Loucy (cell line): ENCODE data around the gene SUPT3H.

Source experiments
- H2AFZ ChIP-seq: fragments of 200-600 bp; sonication (generic); 2 replicates; pipeline ENCODE4 v1.6.0; 2016; ENCODE audit warnings: antibody characterized with exemption, mild to moderate bottlenecking, low read length, moderate library complexity
- H3F3A ChIP-seq: fragments of 200-600 bp; 2 replicates; pipeline ENCODE4 v1.6.0; 2016; ENCODE audit warnings: antibody characterized with exemption, low read depth, mild to moderate bottlenecking
- H3K27me3 ChIP-seq: fragments of 200-600 bp; sonication (generic); 2 replicates; pipeline ENCODE4 v1.6.1; 2014; ENCODE audit warnings: low read length, mild to moderate bottlenecking; ENCODE audit not compliant: insufficient read depth, poor library complexity, severe bottlenecking
- H3K36me3 ChIP-seq: fragments of 200-600 bp; sonication (generic); 2 replicates; pipeline ENCODE4 v1.6.1; 2016; ENCODE audit warnings: low read length; ENCODE audit not compliant: insufficient read depth
- H3K4me1 ChIP-seq: fragments of 200-600 bp; sonication (generic); 2 replicates; pipeline ENCODE4 v1.5.1; 2014; ENCODE audit warnings: low read length, mild to moderate bottlenecking; ENCODE audit not compliant: insufficient read depth, poor library complexity, severe bottlenecking
- H3K4me2 ChIP-seq: fragments of 200-600 bp; sonication (generic); 2 replicates; pipeline ENCODE4 v1.6.0; 2014; ENCODE audit warnings: antibody characterized with exemption, low read length, low read depth, mild to moderate bottlenecking; ENCODE audit not compliant: poor library complexity, severe bottlenecking
- H3K4me3 ChIP-seq: fragments of 200-600 bp; sonication (generic); 2 replicates; pipeline ENCODE4 v1.5.1; 2014; ENCODE audit warnings: low read length, mild to moderate bottlenecking, mixed read lengths; ENCODE audit not compliant: poor library complexity, severe bottlenecking
- H3K79me2 ChIP-seq: fragments of 200-600 bp; sonication (generic); 2 replicates; pipeline ENCODE4 v1.6.1; 2014; ENCODE audit warnings: low read length; ENCODE audit not compliant: insufficient read depth
- H3K9ac ChIP-seq: fragments of 200-600 bp; sonication (generic); 2 replicates; pipeline ENCODE4 v1.6.0; 2014; ENCODE audit warnings: mild to moderate bottlenecking, low read depth, low read length, moderate library complexity; ENCODE audit not compliant: poor library complexity, severe bottlenecking
- H3K9me2 ChIP-seq: fragments of 200-600 bp; sonication (generic); replicated peaks from 2 replicates; pipeline ENCODE4 v1.6.1; 2016; ENCODE audit warnings: low read depth, low read length, mixed read lengths
- H3K9me3 ChIP-seq: fragments of 200-600 bp; sonication (generic); 2 replicates; pipeline ENCODE4 v1.6.1; 2014; ENCODE audit warnings: mild to moderate bottlenecking, antibody characterized with exemption, low read length, low read depth; ENCODE audit not compliant: insufficient read depth
- H4K20me1 ChIP-seq: fragments of 200-600 bp; sonication (generic); 2 replicates; pipeline ENCODE4 v1.6.0; 2014; ENCODE audit warnings: antibody characterized with exemption, low read length, mild to moderate bottlenecking; ENCODE audit not compliant: insufficient read depth, poor library complexity, severe bottlenecking
- EZH2phosphoT487 ChIP-seq: fragments of 200-600 bp; IDR thresholded peaks from 2 replicates; pipeline ENCODE4 v1.6.1; 2018; ENCODE audit warnings: antibody characterized with exemption, mild to moderate bottlenecking, moderate library complexity, borderline replicate concordance
- TF ChIP-seq, protein P1 (sequence below): fragments of 200-600 bp; sonication (generic); conservative IDR thresholded peaks from 2 replicates; pipeline ENCODE4 v1.5.1; 2014; ENCODE audit warnings: mild to moderate bottlenecking, antibody characterized with exemption, low read length

SUPT3H gene

GRCh38 chr6:44869321-44869897, 508.3 kb downstream of the SUPT3H start:
- Histone ChIP-seq H2AFZ (no peak overlapping the region), H3K9ac (no peak overlapping the region), H3K4me3 (no peak overlapping the region), H3F3A (no peaks in the 10 kb centered on the region), H3K9me3 (no peaks in the 10 kb centered on the region), H4K20me1 (no peaks in the 10 kb centered on the region), H3K79me2 (no peaks in the 10 kb centered on the region), H3K27me3 (no peaks in the 10 kb centered on the region), H3K9me2 (no peaks in the 10 kb centered on the region), H3K36me3 (no peaks in the 10 kb centered on the region), H3K4me2 (no peak overlapping the region), H3K4me1 (no peaks in the 10 kb centered on the region)
- TF ChIP-seq, protein P1, sequence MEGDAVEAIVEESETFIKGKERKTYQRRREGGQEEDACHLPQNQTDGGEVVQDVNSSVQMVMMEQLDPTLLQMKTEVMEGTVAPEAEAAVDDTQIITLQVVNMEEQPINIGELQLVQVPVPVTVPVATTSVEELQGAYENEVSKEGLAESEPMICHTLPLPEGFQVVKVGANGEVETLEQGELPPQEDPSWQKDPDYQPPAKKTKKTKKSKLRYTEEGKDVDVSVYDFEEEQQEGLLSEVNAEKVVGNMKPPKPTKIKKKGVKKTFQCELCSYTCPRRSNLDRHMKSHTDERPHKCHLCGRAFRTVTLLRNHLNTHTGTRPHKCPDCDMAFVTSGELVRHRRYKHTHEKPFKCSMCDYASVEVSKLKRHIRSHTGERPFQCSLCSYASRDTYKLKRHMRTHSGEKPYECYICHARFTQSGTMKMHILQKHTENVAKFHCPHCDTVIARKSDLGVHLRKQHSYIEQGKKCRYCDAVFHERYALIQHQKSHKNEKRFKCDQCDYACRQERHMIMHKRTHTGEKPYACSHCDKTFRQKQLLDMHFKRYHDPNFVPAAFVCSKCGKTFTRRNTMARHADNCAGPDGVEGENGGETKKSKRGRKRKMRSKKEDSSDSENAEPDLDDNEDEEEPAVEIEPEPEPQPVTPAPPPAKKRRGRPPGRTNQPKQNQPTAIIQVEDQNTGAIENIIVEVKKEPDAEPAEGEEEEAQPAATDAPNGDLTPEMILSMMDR, result no peak

DNA sequence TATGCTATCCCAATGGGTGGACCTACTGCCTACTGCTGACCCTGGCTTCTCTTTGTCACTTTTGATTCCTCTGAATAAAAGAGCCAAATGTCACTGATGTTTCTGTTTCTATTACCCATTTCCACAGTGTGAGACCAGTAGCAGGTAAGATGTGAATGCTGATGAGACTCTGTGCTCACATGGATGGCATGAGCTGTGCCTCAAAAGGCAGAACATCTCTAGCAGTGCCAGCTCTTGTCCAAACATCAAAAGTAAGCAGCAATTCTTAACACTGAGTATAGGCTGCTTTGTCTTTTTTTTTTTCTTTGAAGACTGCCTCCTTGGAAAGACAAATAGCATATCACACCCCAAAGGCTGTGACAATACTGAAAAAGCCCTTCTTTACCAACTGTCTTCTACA, 508.8 kb downstream of the SUPT3H start:
- Histone ChIP-seq H2AFZ (no peak overlapping the region), H3K9ac (no peak overlapping the region), H3K9me3 (no peaks in the 10 kb centered on the region), H3K4me3 (no peak overlapping the region), H3K79me2 (no peaks in the 10 kb centered on the region), H3K27me3 (no peaks in the 10 kb centered on the region), H3K4me1 (no peaks in the 10 kb centered on the region), H3K36me3 (no peaks in the 10 kb centered on the region), H4K20me1 (no peaks in the 10 kb centered on the region), H3K9me2 (no peaks in the 10 kb centered on the region), H3K4me2 (no peak overlapping the region), H3F3A (no peaks in the 10 kb centered on the region)
- TF ChIP-seq, protein P1, result no peak
- TF ChIP-seq EZH2phosphoT487, result no peak

GRCh38 chr6:44868335-44868668, 509.4 kb downstream of the SUPT3H start:
- no peaks in the 10 kb centered on the region for H3K9me3 ChIP-seq
- H3K79me2 ChIP-seq, result no peaks in the 10 kb centered on the region
- TF ChIP-seq EZH2phosphoT487, result no peak
- TF ChIP-seq, protein P1, result no peak
- no peaks in the 10 kb centered on the region for H4K20me1 ChIP-seq
- H2AFZ ChIP-seq, result no peak overlapping the region
- no peaks in the 10 kb centered on the region for H3K9me2 ChIP-seq
- H3K27me3 ChIP-seq, result no peaks in the 10 kb centered on the region
- H3K4me3 ChIP-seq, result no peak overlapping the region
- no peak overlapping the region for H3K9ac ChIP-seq
- no peaks in the 10 kb centered on the region for H3F3A ChIP-seq
- no peaks in the 10 kb centered on the region for H3K36me3 ChIP-seq
- no peaks in the 10 kb centered on the region for H3K4me1 ChIP-seq
- no peak overlapping the region for H3K4me2 ChIP-seq
